GM18868 (cell line): Measurements from ENCODE around the gene OOSP3.
"Not testable (repeated sequence)": the region's sequence is repeated elsewhere in the genome, so short reads cannot be mapped to it uniquely, and the experiment has no call there.

Source experiments
- ATAC-seq: cut with Tn5 transposase; IDR thresholded peaks from one replicate; pipeline ENCODE4 v1.9.1; 2021; ENCODE audit warnings: mild to moderate bottlenecking, moderate library complexity; ENCODE audit not compliant: unreplicated experiment

Gene OOSP3

DNA sequence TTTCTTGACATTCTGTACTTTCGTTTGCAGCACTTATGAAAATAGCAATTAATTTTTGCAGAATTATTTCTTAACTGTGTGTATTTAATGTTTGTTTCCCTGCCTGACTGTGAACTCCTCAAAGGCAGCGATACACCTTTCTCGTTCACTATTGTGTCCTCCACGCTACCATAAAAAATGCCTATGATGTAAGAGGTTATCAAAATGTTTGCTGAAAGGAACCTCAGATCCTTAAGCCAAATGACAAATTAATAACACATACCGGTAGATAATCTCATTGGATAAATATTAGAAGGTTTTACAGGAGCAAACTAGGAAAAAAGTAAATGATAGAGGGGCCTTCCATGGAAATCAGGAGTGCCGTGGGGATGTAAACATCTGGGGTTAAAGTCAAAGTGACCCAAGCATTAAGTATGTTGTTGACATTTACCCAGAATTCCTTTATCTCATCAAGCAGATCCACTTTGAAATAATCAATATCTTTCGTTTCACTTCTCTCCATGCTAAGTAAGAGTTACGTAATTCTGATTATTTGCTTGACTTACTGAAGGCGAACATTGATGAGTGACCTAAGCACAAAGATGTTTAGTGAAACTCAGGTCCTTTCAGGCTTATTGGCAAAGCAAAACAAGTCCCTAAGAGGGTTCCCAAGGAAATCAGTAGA lies 2.6 kb upstream of the OOSP3 start:
- ATAC-seq, result no peak

DNA sequence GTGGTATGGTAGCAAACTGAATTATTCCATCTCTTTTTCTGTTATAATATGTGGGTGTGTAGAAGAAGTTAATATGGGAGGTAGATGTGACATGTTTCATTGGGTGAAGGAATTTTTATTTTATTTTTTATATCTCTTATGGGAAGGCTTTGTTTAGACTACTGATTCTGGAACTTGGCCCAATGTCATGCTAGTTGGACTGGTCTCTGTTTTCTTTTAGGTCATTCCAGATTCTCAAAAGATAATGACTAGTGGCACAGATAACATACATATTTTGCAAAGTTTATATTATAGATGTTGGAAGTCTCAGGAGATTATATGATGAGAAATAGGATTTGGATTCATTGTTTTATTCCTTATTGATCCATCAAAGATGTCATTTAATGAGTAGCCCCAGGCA lies 1.3 kb upstream of the OOSP3 start:
- no peak for ATAC-seq

GRCh38 chr11:59877784-59878183 lies 798 bp upstream of the OOSP3 start:
- ATAC-seq, result no peak

GRCh38 chr11:59879567-59879966 lies 985 bp downstream of the OOSP3 start:
- no peak for ATAC-seq

DNA sequence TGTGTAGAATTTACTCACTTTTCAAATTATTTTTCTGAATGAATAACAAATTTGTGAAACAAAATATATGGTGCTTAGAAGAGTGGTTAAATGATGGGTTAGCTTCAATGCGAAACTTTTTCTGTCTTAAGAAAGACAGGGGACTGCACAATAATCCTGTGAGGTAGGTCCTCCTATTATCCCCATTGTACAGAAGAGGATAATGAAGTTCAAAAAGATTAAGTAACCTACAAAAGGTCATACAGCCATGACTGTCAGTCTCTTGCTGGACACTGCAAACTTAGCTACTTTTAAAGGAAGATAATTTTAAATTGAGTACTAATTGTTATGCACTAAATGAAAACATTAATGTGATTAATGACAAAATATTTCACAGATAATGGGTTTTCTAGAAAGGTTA lies 5.0 kb downstream of the OOSP3 start:
- ATAC-seq, result no peak

DNA sequence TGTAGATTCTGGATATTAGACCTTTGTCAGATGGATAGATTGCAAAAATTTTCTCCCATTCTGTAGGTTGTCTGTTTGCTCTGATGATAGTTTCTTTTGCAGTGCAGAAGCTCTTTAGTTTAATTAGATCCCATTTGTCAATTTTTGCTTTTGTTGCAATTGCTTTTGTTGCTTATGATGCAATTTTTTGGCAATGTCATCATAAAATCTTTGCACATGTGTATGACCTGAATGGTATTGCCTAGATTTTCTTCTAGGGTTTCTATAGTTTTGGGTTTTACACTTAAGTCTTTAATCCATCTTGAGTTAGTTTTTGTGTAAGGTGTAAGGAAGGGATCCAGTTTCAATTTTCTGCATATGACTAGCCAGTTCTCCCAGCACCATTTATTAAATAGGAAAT lies 8.6 kb downstream of the OOSP3 start:
- not testable (repeated sequence) for ATAC-seq

DNA sequence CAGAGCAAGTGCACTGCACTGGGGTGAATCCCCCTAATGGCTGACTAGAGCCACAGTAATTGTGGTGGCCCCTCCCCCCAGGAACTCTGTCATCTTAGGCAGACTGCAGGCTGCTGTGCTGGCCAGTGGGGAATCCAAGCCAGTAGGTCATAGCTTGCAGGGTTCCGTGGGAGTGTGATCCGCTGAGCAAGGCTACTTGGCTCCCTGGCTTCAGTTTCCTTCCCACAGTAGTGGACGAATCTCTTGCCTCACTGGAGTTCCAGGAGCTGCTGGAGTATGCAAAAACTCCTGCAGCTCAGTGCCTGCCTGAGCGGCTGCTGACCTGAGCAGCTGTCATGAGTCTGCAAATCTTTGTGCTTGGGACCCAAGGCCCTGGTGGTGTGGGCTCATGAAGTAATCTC lies 13.2 kb downstream of the OOSP3 start:
- no peak for ATAC-seq

DNA sequence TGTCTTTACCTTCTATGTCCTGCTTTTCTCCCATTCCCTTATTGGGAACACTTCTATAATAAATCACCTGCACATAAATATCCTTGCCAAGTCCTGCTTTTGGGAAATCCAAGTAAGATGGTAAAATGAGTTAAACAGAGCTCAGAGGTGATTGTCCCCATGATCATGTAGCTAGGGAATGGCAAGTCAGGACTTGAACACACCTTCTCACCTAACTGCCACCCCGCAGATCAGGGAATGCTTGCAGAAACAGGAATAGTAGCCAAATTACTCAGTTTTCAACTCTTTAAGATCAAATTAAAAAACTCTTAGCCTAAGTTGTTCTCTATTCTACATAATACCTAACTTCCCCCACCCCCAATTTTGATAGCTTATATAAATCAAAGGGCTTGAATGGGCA lies 16.0 kb downstream of the OOSP3 start:
- no peak for ATAC-seq

DNA sequence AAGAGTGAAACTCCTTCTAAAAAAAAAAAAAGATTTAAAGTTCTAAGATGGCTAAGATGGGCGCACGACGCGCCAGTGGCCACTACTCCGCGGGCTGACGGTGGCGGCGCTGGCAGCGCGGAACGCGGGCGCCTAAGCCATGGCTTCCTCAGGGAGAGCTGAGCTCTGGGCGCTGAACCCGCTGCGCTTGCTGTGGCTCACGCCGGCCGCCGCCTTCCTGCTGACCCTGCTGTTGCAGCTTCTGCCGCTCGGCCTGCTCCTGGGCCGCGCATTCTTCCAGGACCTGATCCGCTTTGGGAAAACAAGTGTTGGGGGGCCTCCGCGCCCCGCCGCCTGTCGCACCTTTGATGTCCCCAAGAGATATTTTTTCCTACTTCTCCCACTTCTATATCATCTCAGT lies 19.5 kb downstream of the OOSP3 start:
- ATAC-seq, result no peak

GRCh38 chr11:59898650-59899049 lies 20.1 kb downstream of the OOSP3 start:
- ATAC-seq, result no peak

DNA sequence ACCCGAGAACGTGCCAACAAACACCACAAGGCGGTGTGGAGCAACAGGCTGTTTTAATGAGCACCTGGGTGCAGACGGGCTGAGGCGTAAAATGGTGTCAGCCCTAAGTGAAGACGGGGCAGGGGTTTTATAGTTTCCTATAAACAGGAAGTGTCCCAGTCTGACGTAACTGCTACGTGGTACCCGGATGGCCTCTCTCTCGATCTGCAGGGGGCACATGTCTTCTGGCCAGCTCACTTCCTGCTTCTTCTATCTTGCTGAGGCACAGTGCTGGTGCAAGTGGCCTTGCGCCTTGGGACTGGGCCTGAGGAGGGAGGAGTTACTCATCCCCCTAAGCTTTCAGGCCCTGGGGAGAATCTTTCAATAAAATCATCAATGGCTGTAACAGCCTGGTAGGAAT lies 20.9 kb downstream of the OOSP3 start:
- no peak for ATAC-seq

GRCh38 chr11:59900366-59901126 lies 22.0 kb downstream of the OOSP3 start:
- ATAC-seq, result no peak

- ATAC-seq, result no peak
Measured at GRCh38 chr11:59901306-59901705, 22.7 kb downstream of the OOSP3 start.

DNA sequence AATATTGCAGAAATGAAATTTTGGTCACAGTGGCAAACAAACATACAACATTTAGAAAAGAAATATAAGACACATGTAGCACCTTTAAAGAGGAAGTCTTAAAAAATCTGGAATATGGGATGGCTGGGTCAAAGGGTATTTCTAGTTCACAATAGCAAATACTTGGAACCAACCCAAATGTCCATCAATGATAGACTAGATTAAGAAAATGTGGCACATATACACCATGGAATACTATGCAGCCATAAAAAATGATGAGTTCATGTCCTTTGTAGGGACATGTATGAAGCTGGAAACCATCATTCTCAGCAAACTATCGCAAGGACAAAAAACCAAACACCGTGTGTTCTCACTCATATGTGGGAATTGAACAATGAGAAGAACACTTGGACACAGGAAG lies 25.0 kb downstream of the OOSP3 start:
- ATAC-seq, result not testable (repeated sequence)

DNA sequence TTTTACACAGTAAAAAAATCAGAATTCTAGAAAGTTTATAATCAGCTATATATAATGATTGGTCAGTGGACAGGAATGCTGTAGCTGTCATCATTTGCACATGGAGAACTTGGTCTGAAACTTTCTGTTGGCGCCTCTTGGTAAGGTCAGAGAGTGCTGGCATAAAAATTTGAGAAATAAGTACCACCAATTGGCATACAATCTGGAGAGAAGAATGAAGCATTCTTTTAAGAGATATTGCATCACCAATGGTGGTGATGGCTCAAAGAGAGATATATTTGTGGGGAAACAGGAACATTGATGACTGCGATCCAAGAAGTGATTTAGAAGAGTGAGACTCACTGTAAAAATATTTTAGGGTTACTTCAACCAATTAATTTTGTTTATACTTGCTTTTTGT lies 39.9 kb downstream of the OOSP3 start:
- ATAC-seq, result no peak

GRCh38 chr11:59918987-59919589 lies 40.5 kb downstream of the OOSP3 start:
- no peak for ATAC-seq

DNA sequence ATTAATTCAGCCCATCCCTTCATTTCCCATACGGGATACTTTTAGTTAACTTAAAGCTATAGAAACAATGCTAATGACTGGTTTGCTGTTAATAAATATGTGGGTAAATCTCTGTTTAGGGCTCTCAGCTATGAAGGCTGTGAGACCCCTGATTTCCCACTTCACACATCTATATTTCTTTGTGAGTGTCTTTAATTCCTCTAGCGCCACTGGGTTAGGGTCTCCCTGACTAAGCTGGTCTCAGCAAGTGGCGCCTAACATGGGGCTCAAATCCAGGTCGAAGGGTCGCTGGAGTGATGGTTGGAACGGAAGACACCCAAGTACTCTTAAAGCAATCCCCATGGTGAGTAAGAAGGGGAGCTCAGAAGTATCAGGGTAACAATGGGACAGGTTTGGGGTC lies 45.2 kb downstream of the OOSP3 start:
- ATAC-seq, result no peak

DNA sequence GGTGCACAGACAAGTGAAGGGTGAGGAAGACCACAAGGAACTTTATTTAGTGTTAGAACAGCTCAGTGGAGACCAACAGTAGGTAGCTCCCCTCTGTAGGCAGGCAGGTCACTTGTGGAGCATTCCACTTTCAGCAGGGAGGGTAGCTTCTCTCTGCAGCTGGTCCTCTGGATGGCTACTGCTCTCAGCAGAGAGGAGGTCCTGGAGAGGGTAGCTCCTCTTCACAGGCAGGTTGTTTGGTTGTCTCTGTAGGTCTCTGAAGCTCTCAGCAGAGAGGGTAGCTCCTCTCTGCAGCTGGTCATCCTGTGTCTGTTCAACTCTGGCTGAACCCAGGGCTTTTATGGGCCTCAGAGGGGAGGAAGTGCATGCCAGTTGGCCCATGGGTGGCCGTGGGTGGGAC lies 53.1 kb downstream of the OOSP3 start:
- ATAC-seq, result no peak

DNA sequence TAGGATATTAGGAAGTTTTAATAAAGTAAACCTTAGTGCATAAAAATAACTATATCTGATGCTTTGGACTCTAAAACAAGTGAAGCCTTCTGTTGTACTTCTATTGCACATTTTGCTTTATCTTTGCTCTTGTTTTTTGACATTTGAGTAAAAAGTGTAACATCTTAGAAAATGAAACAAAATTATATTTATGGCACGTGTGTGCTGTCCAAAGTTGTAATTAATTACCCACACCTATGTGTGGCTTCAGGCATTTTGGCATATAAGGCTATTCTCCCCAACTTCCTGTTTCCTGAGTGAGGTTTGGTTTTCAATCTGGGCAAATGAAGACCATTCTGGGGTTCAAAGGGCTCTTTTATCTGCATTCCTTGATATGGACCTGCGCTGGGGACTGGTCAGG lies 59.5 kb downstream of the OOSP3 start, which contains the start of gene OOSP1:
Gene OOSP1 (plus strand): TSS at position 301 of the 400 bp plus-strand sequence. CDS start 23 bp downstream, at position 324.
- no peak for ATAC-seq

DNA sequence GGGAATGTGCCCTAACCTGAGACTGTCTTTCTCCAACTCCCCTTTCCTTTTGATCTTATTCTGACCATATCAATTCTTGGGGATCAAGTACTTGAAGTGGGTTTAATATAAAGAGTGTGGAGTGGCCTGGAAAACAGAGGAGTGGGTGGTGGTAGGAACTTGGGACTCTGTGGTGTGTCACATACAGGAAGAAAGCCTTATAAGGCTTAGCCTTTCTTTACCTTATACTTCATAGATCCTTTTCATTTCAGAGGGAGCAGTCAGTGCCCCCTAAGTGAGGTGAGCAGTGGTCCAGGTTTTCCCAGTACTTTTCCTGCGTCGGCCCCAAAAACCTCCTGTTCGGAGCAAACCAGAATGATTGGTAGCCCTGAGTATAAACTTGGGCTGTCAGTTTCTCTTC lies 60.1 kb downstream of the OOSP3 start:
- ATAC-seq, result no peak

GRCh38 chr11:59939482-59939881 lies 60.9 kb downstream of the OOSP3 start:
- ATAC-seq, result no peak

- ATAC-seq, result no peak
Measured at GRCh38 chr11:59941091-59941490, 62.5 kb downstream of the OOSP3 start.
